NB4 (cell line): ENCODE data around the gene SYNPO2L.

Experiments used
- MYC ChIP-seq: IDR thresholded peaks from 2 replicates; pipeline ENCODE4 v1.6.1; 2011; ENCODE audit warnings: low read depth, low read length
- POLR2A ChIP-seq: IDR thresholded peaks from 2 replicates; pipeline ENCODE4 v1.6.1; 2011; ENCODE audit warnings: mild to moderate bottlenecking; ENCODE audit not compliant: insufficient read length; ENCODE audit errors: extremely low read depth
- TF ChIP-seq, protein P1 (sequence below): IDR thresholded peaks from one replicate; pipeline ENCODE4 v1.5.1; 2012; ENCODE audit warnings: low read depth, low read length
- TF ChIP-seq, protein P2 (sequence below): IDR thresholded peaks from 2 replicates; pipeline ENCODE4 v1.6.1; 2011; ENCODE audit warnings: low read depth, low read length

GRCh38 chr10:73650537-73651331 is 5.1 kb downstream of the SYNPO2L start:
- TF ChIP-seq MYC, result no peak
- TF ChIP-seq, protein P1, sequence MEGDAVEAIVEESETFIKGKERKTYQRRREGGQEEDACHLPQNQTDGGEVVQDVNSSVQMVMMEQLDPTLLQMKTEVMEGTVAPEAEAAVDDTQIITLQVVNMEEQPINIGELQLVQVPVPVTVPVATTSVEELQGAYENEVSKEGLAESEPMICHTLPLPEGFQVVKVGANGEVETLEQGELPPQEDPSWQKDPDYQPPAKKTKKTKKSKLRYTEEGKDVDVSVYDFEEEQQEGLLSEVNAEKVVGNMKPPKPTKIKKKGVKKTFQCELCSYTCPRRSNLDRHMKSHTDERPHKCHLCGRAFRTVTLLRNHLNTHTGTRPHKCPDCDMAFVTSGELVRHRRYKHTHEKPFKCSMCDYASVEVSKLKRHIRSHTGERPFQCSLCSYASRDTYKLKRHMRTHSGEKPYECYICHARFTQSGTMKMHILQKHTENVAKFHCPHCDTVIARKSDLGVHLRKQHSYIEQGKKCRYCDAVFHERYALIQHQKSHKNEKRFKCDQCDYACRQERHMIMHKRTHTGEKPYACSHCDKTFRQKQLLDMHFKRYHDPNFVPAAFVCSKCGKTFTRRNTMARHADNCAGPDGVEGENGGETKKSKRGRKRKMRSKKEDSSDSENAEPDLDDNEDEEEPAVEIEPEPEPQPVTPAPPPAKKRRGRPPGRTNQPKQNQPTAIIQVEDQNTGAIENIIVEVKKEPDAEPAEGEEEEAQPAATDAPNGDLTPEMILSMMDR, result no peak
- no peak for TF ChIP-seq POLR2A
- TF ChIP-seq, protein P2, sequence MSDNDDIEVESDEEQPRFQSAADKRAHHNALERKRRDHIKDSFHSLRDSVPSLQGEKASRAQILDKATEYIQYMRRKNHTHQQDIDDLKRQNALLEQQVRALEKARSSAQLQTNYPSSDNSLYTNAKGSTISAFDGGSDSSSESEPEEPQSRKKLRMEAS, result no peak
